DMS 273 (cell line): ENCODE data around the gene VSTM5.
A peak's percentile ranks its signal among the peaks of the same experiment; 100 is the strongest.
"Not testable (repeated sequence)": the region's sequence is repeated elsewhere in the genome, so short reads cannot be mapped to it uniquely, and the experiment has no call there.

Experiments used
- DNase-seq: peaks from one replicate; lab custom pipeline; 2025; ENCODE audit not compliant: unreplicated experiment; lab: John Stamatoyannopoulos, UW

The VSTM5 gene

GRCh38 chr11:93850594-93851018 is at the start of gene VSTM5:
Gene VSTM5 (minus strand): TSS chr11:93850618. CDS start chr11:93850502, 116 bp downstream.
- DNase-seq: no peak

GRCh38 chr11:93895106-93895862 is 44.9 kb upstream of the VSTM5 start:
- DNase-seq: peak; percentile 75

- DNase-seq: no peak
Observed at GRCh38 chr11:93890391-93891051, 40.1 kb upstream of the VSTM5 start.

GRCh38 chr11:93887111-93887510 is 36.7 kb upstream of the VSTM5 start:
- DNase-seq: no peak

GRCh38 chr11:93879114-93879513 is 28.7 kb upstream of the VSTM5 start:
- DNase-seq: not testable (repeated sequence)

- DNase-seq: no peak
Observed at GRCh38 chr11:93875637-93876036, 25.2 kb upstream of the VSTM5 start.

- no peak for DNase-seq
Observed at GRCh38 chr11:93871526-93871925, 21.1 kb upstream of the VSTM5 start.

GRCh38 chr11:93870616-93871015 is 20.2 kb upstream of the VSTM5 start:
- DNase-seq: no peak

- DNase-seq: no peak
Observed at GRCh38 chr11:93869830-93870229, 19.4 kb upstream of the VSTM5 start.

- DNase-seq: peak; percentile 4
Observed at GRCh38 chr11:93868404-93868803, 18.0 kb upstream of the VSTM5 start.

- DNase-seq: no peak
Observed at GRCh38 chr11:93861808-93862207, 11.4 kb upstream of the VSTM5 start.

GRCh38 chr11:93858121-93858775 is 7.8 kb upstream of the VSTM5 start:
- DNase-seq: no peak

GRCh38 chr11:93857413-93858120 is 7.1 kb upstream of the VSTM5 start:
- DNase-seq: no peak

- no peak for DNase-seq
Observed at GRCh38 chr11:93852242-93852641, 1.8 kb upstream of the VSTM5 start.

- peak; percentile 56 for DNase-seq
Observed at GRCh38 chr11:93849751-93850593, 446 bp downstream of the VSTM5 start.

GRCh38 chr11:93849201-93849600 is 1.2 kb downstream of the VSTM5 start:
- DNase-seq: no peak

GRCh38 chr11:93846411-93846810 is 4.0 kb downstream of the VSTM5 start:
- DNase-seq: no peak

GRCh38 chr11:93845181-93846092 is 5.0 kb downstream of the VSTM5 start:
- no peak for DNase-seq

- DNase-seq: no peak
Observed at GRCh38 chr11:93844568-93844967, 5.8 kb downstream of the VSTM5 start.
